Measurements from ENCODE around the gene KRTAP10-12.

DNA sequence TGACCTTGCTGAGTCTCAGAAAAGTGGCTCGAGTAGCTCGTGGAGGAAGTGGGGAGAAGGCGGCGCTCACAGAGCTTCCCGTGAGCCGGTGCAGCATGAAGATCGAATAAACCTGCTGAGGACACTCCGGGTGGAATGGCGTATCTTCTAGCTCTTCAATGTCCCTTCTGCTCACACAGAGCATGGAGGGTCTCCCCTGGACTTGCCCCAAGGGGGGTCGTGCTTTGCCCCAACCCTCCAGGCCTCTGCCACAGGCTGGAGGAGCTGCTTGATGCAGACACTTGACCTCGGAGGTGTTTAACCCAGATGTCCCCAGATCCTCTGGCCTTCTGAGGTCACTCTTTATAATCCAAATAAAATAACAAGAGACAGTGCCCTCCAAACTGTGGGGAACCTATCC lies 2.2 kb upstream of the KRTAP10-12 start:
- TF ChIP-seq, protein P1, sequence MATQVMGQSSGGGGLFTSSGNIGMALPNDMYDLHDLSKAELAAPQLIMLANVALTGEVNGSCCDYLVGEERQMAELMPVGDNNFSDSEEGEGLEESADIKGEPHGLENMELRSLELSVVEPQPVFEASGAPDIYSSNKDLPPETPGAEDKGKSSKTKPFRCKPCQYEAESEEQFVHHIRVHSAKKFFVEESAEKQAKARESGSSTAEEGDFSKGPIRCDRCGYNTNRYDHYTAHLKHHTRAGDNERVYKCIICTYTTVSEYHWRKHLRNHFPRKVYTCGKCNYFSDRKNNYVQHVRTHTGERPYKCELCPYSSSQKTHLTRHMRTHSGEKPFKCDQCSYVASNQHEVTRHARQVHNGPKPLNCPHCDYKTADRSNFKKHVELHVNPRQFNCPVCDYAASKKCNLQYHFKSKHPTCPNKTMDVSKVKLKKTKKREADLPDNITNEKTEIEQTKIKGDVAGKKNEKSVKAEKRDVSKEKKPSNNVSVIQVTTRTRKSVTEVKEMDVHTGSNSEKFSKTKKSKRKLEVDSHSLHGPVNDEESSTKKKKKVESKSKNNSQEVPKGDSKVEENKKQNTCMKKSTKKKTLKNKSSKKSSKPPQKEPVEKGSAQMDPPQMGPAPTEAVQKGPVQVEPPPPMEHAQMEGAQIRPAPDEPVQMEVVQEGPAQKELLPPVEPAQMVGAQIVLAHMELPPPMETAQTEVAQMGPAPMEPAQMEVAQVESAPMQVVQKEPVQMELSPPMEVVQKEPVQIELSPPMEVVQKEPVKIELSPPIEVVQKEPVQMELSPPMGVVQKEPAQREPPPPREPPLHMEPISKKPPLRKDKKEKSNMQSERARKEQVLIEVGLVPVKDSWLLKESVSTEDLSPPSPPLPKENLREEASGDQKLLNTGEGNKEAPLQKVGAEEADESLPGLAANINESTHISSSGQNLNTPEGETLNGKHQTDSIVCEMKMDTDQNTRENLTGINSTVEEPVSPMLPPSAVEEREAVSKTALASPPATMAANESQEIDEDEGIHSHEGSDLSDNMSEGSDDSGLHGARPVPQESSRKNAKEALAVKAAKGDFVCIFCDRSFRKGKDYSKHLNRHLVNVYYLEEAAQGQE (IDR thresholded peaks at IDR 0.05; ENCODE audit: low read depth), result no peak
- no peak for TF ChIP-seq POLR2A (IDR thresholded peaks at IDR 0.05; ENCODE audit: borderline replicate concordance, extremely low read depth, insufficient read depth, insufficient read length)
